HepG2 (cell line): Measurements from ENCODE around the gene JSRP1. TPM values are rescaled to one million over a fixed set of nuclear protein-coding genes. Genes with fewer than 3 reads are reported as not detected.

Experiments used
- DMTF1 ChIP-seq: sonication (generic); formaldehyde crosslinking; IDR thresholded peaks from 2 replicates; pipeline ENCODE4 v1.4.0; 2020; ENCODE audit warnings: mild to moderate bottlenecking, missing genetic modification reagents
- HDAC2 ChIP-seq: sonication (generic); formaldehyde crosslinking; IDR thresholded peaks from 2 replicates; pipeline ENCODE4 v1.4.0; 2020; ENCODE audit warnings: missing genetic modification reagents
- HOMEZ ChIP-seq: IDR thresholded peaks from 2 replicates; pipeline ENCODE4 v1.6.1; 2016; ENCODE audit warnings: low read depth
- IRX3 ChIP-seq: sonication (generic); formaldehyde crosslinking; IDR thresholded peaks from 2 replicates; pipeline ENCODE4 v1.8.1; 2023; ENCODE audit warnings: mild to moderate bottlenecking, low read depth, missing genetic modification reagents, borderline replicate concordance
- MTA3 ChIP-seq: sonication (generic); formaldehyde crosslinking; IDR thresholded peaks from 2 replicates; pipeline ENCODE4 v1.4.0; 2020; ENCODE audit warnings: missing genetic modification reagents
- PTBP1 ChIP-seq: fragments of 200-400 bp; formaldehyde crosslinking; IDR thresholded peaks from 2 replicates; pipeline ENCODE4 v1.6.1; 2018; ENCODE audit warnings: low read length, low read depth; ENCODE audit not compliant: poor library complexity, severe bottlenecking
- ZBTB40 ChIP-seq, 2 experiments: fragments of 450-650 bp in 1 of 2; sonication (generic) in 1 of 2; formaldehyde crosslinking in 1 of 2; IDR thresholded peaks; 2 replicates each; pipeline versions ENCODE4 v1.6.1 to v1.8.0; 2016 to 2022; ENCODE audit warnings: antibody characterized with exemption in 1 of 2, mild to moderate bottlenecking in 1 of 2, missing genetic modification reagents in 1 of 2
- ZNF333 ChIP-seq: sonication (generic); formaldehyde crosslinking; IDR thresholded peaks from 2 replicates; pipeline ENCODE4 v1.4.0; 2020; ENCODE audit warnings: mild to moderate bottlenecking, missing genetic modification reagents, borderline replicate concordance
- ZSCAN5A ChIP-seq: sonication (generic); formaldehyde crosslinking; IDR thresholded peaks from 2 replicates; pipeline ENCODE4 v1.8.0; 2022; ENCODE audit warnings: mild to moderate bottlenecking, missing genetic modification reagents, borderline replicate concordance
- polyA plus RNA-seq, 8 experiments: library from polyadenylated mRNA; depleted of rRNA in 3 of 8; stranded (reverse) in 7 of 8; unstranded in 1 of 8; fragments of >200 nt; fragmentation: Illumina TruSeq in 4 of 8; extraction: Trizol in 4 of 8; gene quantifications; 2 replicates each; pipeline versions ENCODE4 v1.2.1 to v1.2.3, GENCODE V29; 2011 to 2016; ENCODE audit warnings: low read depth in 4 of 8, missing spikeins in 1 of 8, mixed read lengths in 1 of 8; ENCODE audit not compliant: insufficient read depth in 1 of 8
- total RNA-seq, 5 experiments: library from RNA; depleted of rRNA; stranded (reverse); fragments of >200 nt; fragmentation: Illumina TruSeq; extraction: Trizol; gene quantifications; 2 replicates each; pipeline ENCODE4 v1.2.3, GENCODE V29; 2016; ENCODE audit warnings: low read depth in 1 of 5

JSRP1 gene
- total and polyA plus RNA-seq, 2 of the 13 experiments (the other 11 are each of a cell fraction or from before 2014, with no cell fraction given), result 0.16 to 0.38 TPM

- TF ChIP-seq ZBTB40 (IDR thresholded peaks at IDR 0.05) (no peak), ZBTB40 (CRISPR knock-in tag; IDR thresholded peaks at IDR 0.05) (peak; percentile 90), HDAC2 (CRISPR knock-in tag) (peak; percentile 91), MTA3 (0 out of 2 replicates have a peak, but pooled peaks have one; percentile 50), HOMEZ (CRISPR knock-in tag) (peak; percentile 61; the same call in 1 of the 2 replicates), IRX3 (CRISPR knock-in tag) (peak; percentile 93; the same call in 1 of the 2 replicates), PTBP1 (no peak), ZNF333 (CRISPR knock-in tag) (peak; percentile 34; the same call in 1 of the 2 replicates), ZSCAN5A (CRISPR knock-in tag) (peak; percentile 93; the same call in 1 of the 2 replicates), DMTF1 (peak; percentile 39; the same call in 1 of the 2 replicates)
Observed at GRCh38 chr19:2236314-2237050, 19.7 kb downstream of the JSRP1 start, which contains the start of the genes PLEKHJ1 and SF3A2 (continued).
